GM12878 (cell line): Measurements from ENCODE around the gene DST. TPM values are rescaled to one million over a fixed set of nuclear protein-coding genes. Genes with fewer than 3 reads are reported as not detected.
A peak's percentile ranks its signal among the peaks of the same experiment; 100 is the strongest.

Experiments
- ETV6 ChIP-seq, 2 experiments: fragments of 450-650 bp in 1 of 2; IDR thresholded peaks in 1 of 2; conservative IDR thresholded peaks in 1 of 2; 2 replicates each; pipeline ENCODE4 v1.6.1; 2014; ENCODE audit warnings: antibody characterized with exemption in 1 of 2, borderline replicate concordance in 1 of 2, low read depth in 1 of 2, mild to moderate bottlenecking in 1 of 2, moderate library complexity in 1 of 2
- IKZF2 ChIP-seq, 2 experiments: fragments of 450-650 bp; IDR thresholded peaks; 2 replicates each; pipeline ENCODE4 v1.6.1; 2017; ENCODE audit warnings: mild to moderate bottlenecking in 2 of 2, moderate library complexity in 2 of 2
- KAT2A ChIP-seq: conservative IDR thresholded peaks from 2 replicates; pipeline ENCODE4 v1.6.1; 2011; ENCODE audit warnings: low read depth, low read length; ENCODE audit not compliant: control insufficient read depth
- MEF2B ChIP-seq: fragments of 450-650 bp; IDR thresholded peaks from 2 replicates; pipeline ENCODE4 v1.6.1; 2018; ENCODE audit warnings: mild to moderate bottlenecking, moderate library complexity; ENCODE audit not compliant: partially characterized antibody, poor library complexity, severe bottlenecking
- MTA2 ChIP-seq: fragments of 450-650 bp; IDR thresholded peaks from 2 replicates; pipeline ENCODE4 v1.6.1; 2016; ENCODE audit warnings: low read depth, mild to moderate bottlenecking, moderate library complexity
- NFIC ChIP-seq: IDR thresholded peaks from 2 replicates; pipeline ENCODE4 v1.6.1; 2012; ENCODE audit warnings: low read depth, mild to moderate bottlenecking, inconsistent platforms, low read length, moderate library complexity
- NR2F1 ChIP-seq: fragments of 450-650 bp; conservative IDR thresholded peaks from 2 replicates; pipeline ENCODE4 v1.6.1; 2017; ENCODE audit warnings: mild to moderate bottlenecking
- POLR2AphosphoS5 ChIP-seq: IDR thresholded peaks from 2 replicates; pipeline ENCODE4 v1.6.1; 2011; ENCODE audit warnings: mild to moderate bottlenecking, low read length, inconsistent platforms
- RAD21 ChIP-seq: IDR thresholded peaks from 2 replicates; pipeline ENCODE4 v1.6.1; 2011; ENCODE audit warnings: mild to moderate bottlenecking, low read depth, low read length, moderate library complexity; ENCODE audit not compliant: insufficient read depth
- RUNX3 ChIP-seq: IDR thresholded peaks from 2 replicates; pipeline ENCODE4 v1.6.1; 2012; ENCODE audit warnings: low read length, inconsistent platforms
- SIX5 ChIP-seq: IDR thresholded peaks from 2 replicates; pipeline ENCODE4 v1.6.1; 2011; ENCODE audit warnings: mild to moderate bottlenecking, low read depth, low read length, moderate library complexity; ENCODE audit not compliant: severe bottlenecking
- SREBF2 ChIP-seq: IDR thresholded peaks from 2 replicates; pipeline ENCODE4 v1.6.1; 2012; ENCODE audit warnings: mild to moderate bottlenecking, low read length
- SRF ChIP-seq, 2 experiments: IDR thresholded peaks; 2 replicates each; pipeline ENCODE4 v1.6.1; 2011; ENCODE audit warnings: low read depth in 2 of 2, low read length in 2 of 2, mild to moderate bottlenecking in 1 of 2, moderate library complexity in 1 of 2
- STAT1 ChIP-seq: fragments of 450-650 bp; conservative IDR thresholded peaks from 2 replicates; pipeline ENCODE4 v1.6.1; 2014; ENCODE audit warnings: antibody characterized with exemption, mild to moderate bottlenecking
- SUZ12 ChIP-seq: fragments of 200-600 bp; sonication (generic); IDR thresholded peaks from one replicate; pipeline ENCODE4 v1.6.1; 2018; ENCODE audit warnings: antibody characterized with exemption, mild to moderate bottlenecking; ENCODE audit not compliant: unreplicated experiment
- polyA plus RNA-seq, 11 experiments: library from polyadenylated mRNA; depleted of rRNA in 4 of 11; unstranded in 6 of 11; stranded (reverse) in 5 of 11; fragments of >200 nt; fragmentation: Nextera tagmentation in 4 of 11; fragmentation: Illumina TruSeq in 1 of 11; extraction: Ambion mirVana in 4 of 11; extraction: Trizol in 1 of 11; gene quantifications; 1 replicate in 1 of 11; 2 replicates in 10 of 11; pipeline versions ENCODE4 v1.2.1 to v1.2.3, GENCODE V29; 2011 to 2016; ENCODE audit warnings: inconsistent platforms in 2 of 11, missing spikeins in 2 of 11, low read depth in 1 of 11
- total RNA-seq, 4 experiments: library from RNA; depleted of rRNA in 3 of 4; stranded (reverse); fragments of >200 nt in 3 of 4; fragmentation: Illumina TruSeq in 1 of 4; extraction: Trizol in 1 of 4; gene quantifications; 2 replicates each; pipeline versions ENCODE4 v1.2.1 to v1.2.3, GENCODE V29; 2013 to 2021
- TF ChIP-seq, protein P1 (sequence below): IDR thresholded peaks from 2 replicates; pipeline ENCODE4 v1.6.1; 2011; ENCODE audit warnings: low read depth, low read length, improper control_type of control experiment, borderline replicate concordance
- TF ChIP-seq, protein P2 (sequence below): fragments of 450-650 bp; IDR thresholded peaks from 2 replicates; pipeline ENCODE4 v1.6.1; 2017; ENCODE audit warnings: borderline replicate concordance
- TF ChIP-seq, protein P3 (sequence below): IDR thresholded peaks from 2 replicates; pipeline ENCODE4 v1.6.1; 2011; ENCODE audit warnings: low read depth, mild to moderate bottlenecking, low read length, moderate library complexity, borderline replicate concordance; ENCODE audit errors: extremely low read depth
- TF ChIP-seq, protein P4 (sequence below): fragments of 450-650 bp; conservative IDR thresholded peaks from 2 replicates; pipeline ENCODE4 v1.6.1; 2017; ENCODE audit warnings: mild to moderate bottlenecking, moderate library complexity
- TF ChIP-seq, protein P5 (sequence below): fragments of 450-650 bp; IDR thresholded peaks from 2 replicates; pipeline ENCODE4 v1.6.1; 2018; ENCODE audit warnings: mild to moderate bottlenecking, low read depth, moderate library complexity; ENCODE audit not compliant: partially characterized antibody

The DST gene
- total and polyA plus RNA-seq, 10 of the 15 experiments (the other 5 are each of a cell fraction or from before 2014, with no cell fraction given), result 32.1 to 156 (median 75.0) TPM

DNA sequence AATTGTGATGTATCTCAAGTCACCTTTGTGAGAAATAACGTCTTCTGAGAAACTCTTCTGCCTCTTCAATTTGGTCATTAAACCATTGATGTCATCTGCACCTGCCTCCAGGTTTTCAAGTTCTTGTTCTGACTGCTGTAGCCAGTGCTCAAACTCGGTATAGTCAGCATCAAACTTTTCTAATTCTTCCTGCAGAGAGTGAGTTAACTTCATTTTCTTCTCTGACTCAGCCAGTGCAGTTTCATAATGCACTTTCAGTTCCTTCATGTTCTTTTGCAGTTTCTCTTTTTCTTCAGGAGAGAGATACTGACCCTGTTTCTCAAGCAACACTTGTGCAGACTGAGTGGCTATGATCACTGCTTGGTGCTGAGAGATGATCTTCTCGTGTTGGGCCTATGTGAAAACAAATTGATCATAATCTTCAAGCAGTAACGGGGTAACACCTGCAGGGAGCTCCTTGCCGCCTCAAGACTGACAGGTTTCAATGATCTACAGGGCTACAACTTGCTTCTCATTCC is 48.8 kb downstream of the DST start (continued):
- TF ChIP-seq, protein P1, sequence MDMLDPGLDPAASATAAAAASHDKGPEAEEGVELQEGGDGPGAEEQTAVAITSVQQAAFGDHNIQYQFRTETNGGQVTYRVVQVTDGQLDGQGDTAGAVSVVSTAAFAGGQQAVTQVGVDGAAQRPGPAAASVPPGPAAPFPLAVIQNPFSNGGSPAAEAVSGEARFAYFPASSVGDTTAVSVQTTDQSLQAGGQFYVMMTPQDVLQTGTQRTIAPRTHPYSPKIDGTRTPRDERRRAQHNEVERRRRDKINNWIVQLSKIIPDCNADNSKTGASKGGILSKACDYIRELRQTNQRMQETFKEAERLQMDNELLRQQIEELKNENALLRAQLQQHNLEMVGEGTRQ, result no peak; the same call in 1 of the 2 replicates
- TF ChIP-seq, protein P2, sequence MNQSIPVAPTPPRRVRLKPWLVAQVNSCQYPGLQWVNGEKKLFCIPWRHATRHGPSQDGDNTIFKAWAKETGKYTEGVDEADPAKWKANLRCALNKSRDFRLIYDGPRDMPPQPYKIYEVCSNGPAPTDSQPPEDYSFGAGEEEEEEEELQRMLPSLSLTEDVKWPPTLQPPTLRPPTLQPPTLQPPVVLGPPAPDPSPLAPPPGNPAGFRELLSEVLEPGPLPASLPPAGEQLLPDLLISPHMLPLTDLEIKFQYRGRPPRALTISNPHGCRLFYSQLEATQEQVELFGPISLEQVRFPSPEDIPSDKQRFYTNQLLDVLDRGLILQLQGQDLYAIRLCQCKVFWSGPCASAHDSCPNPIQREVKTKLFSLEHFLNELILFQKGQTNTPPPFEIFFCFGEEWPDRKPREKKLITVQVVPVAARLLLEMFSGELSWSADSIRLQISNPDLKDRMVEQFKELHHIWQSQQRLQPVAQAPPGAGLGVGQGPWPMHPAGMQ, result no peak
- TF ChIP-seq NR2F1, result no peak
- TF ChIP-seq ETV6 (conservative IDR thresholded peaks at IDR 0.05 in 1 of 2, IDR thresholded peaks at IDR 0.05 in 1 of 2; ENCODE audit: borderline replicate concordance in 1 of 2, low read depth in 1 of 2), result peak in 1 of 2 experiments; percentile 79; a peak in 1 of 4 replicates
- TF ChIP-seq STAT1, result no peak
- TF ChIP-seq SUZ12, result no peak
- TF ChIP-seq SIX5, result no peak
- TF ChIP-seq, protein P3, sequence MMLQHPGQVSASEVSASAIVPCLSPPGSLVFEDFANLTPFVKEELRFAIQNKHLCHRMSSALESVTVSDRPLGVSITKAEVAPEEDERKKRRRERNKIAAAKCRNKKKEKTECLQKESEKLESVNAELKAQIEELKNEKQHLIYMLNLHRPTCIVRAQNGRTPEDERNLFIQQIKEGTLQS, result no peak
- TF ChIP-seq SREBF2, result no peak
- peak; percentile 32 for TF ChIP-seq MEF2B
- peak; percentile 61; the same call in 1 of the 2 replicates for TF ChIP-seq RUNX3
- peak; percentile 87 to 91 for TF ChIP-seq IKZF2 (IDR thresholded peaks at IDR 0.05)
- peak; percentile 21; the same call in 1 of the 2 replicates for TF ChIP-seq POLR2AphosphoS5
- TF ChIP-seq MTA2, result peak; percentile 89
- TF ChIP-seq, protein P4, sequence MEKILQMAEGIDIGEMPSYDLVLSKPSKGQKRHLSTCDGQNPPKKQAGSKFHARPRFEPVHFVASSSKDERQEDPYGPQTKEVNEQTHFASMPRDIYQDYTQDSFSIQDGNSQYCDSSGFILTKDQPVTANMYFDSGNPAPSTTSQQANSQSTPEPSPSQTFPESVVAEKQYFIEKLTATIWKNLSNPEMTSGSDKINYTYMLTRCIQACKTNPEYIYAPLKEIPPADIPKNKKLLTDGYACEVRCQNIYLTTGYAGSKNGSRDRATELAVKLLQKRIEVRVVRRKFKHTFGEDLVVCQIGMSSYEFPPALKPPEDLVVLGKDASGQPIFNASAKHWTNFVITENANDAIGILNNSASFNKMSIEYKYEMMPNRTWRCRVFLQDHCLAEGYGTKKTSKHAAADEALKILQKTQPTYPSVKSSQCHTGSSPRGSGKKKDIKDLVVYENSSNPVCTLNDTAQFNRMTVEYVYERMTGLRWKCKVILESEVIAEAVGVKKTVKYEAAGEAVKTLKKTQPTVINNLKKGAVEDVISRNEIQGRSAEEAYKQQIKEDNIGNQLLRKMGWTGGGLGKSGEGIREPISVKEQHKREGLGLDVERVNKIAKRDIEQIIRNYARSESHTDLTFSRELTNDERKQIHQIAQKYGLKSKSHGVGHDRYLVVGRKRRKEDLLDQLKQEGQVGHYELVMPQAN, result no peak
- TF ChIP-seq RAD21, result no peak
- no peak for TF ChIP-seq KAT2A
- no peak for TF ChIP-seq SRF (IDR thresholded peaks at IDR 0.05; ENCODE audit: low read depth in 2 of 2, low read length in 2 of 2)
- peak; percentile 86; the same call in 1 of the 2 replicates for TF ChIP-seq NFIC
- TF ChIP-seq, protein P5, sequence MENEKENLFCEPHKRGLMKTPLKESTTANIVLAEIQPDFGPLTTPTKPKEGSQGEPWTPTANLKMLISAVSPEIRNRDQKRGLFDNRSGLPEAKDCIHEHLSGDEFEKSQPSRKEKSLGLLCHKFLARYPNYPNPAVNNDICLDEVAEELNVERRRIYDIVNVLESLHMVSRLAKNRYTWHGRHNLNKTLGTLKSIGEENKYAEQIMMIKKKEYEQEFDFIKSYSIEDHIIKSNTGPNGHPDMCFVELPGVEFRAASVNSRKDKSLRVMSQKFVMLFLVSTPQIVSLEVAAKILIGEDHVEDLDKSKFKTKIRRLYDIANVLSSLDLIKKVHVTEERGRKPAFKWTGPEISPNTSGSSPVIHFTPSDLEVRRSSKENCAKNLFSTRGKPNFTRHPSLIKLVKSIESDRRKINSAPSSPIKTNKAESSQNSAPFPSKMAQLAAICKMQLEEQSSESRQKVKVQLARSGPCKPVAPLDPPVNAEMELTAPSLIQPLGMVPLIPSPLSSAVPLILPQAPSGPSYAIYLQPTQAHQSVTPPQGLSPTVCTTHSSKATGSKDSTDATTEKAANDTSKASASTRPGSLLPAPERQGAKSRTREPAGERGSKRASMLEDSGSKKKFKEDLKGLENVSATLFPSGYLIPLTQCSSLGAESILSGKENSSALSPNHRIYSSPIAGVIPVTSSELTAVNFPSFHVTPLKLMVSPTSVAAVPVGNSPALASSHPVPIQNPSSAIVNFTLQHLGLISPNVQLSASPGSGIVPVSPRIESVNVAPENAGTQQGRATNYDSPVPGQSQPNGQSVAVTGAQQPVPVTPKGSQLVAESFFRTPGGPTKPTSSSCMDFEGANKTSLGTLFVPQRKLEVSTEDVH, result no peak
